Subcutaneous adipose tissue (tissue), 4 donors: ENCODE data around the gene RIPK4. TPM values are rescaled to one million over a fixed set of nuclear protein-coding genes. Genes with fewer than 3 reads are reported as not detected.

Experiments
- CTCF ChIP-seq: fragments of 450-650 bp; IDR thresholded peaks from one replicate; pipeline ENCODE4 v1.5.1; 2016; ENCODE audit warnings: low read depth, mild to moderate bottlenecking, control low read depth, antibody characterized with exemption, moderate library complexity
- total RNA-seq, 4 donors: library from RNA; depleted of rRNA; stranded (reverse); fragments of >200 nt; gene quantifications; one replicate each; pipeline ENCODE4 v1.1.0, GENCODE V29; 2016

The RIPK4 gene
- total RNA-seq, 4 donors from 2014 or later = 0.16 TPM; not detected in 3

GRCh38 chr21:41744028-41744930 is 22.6 kb downstream of the RIPK4 start:
- no peak for TF ChIP-seq CTCF

DNA sequence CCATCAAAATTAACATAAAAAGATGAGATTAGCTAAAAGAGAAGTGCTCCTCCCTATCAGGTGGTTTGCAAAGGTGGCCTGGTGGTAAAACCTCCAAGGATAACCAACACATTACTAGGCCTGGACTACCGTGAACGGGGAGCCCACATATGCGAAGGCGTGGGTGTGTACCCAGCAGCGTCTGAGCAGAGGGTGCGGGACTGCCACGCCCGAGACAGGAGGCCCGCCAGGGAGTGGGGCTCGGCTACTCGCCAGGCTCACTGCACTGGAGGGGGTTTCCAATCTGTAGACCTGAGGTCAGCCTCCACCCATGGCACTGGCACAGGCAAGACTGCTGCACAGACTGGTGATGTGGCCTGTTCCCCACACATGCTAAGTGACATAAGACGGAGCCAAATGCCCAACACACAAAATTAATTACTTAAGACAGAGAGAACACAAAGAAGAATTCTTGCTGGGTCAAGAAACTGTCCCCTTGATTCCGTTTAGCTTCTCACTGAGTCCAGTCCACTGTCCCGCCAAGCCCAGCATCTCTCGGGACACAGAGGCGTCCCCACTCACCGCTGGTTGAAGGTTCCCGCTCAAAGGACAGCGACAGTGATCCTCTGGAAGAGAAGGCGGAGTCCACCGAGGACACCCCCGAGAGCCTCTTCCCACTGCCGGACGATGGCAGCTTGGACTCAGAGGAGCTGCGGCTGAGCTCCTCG is 23.4 kb downstream of the RIPK4 start:
- TF ChIP-seq CTCF = no peak

- TF ChIP-seq CTCF = no peak
These were observed 24.6 kb downstream of the RIPK4 start for GRCh38 chr21:41742073-41742875.

- TF ChIP-seq CTCF = no peak
These were observed 25.4 kb downstream of the RIPK4 start for GRCh38 chr21:41741253-41742072.

GRCh38 chr21:41740604-41741252 is 26.1 kb downstream of the RIPK4 start:
- TF ChIP-seq CTCF = no peak

DNA sequence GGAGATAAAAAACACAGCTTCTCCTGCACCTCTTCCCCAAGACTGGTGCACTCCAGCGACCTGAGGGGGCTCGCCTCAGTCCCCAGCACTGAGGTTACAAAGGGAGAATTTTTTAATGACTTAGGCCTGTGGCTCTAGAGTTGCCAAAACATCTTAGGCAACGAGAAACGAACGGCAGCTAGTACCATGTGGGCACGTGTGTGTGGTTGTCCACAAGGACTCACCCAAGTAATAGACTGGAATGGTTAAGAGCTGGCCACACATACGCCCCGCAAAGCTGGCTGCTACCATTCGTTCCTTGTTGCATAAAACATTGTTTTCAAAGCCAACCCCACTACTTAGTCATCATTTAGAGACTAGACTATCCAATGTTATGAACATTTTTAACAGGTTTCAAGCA is 26.9 kb downstream of the RIPK4 start:
- no peak for TF ChIP-seq CTCF
